ENCODE measurements around the gene DTNBP1. TPM values are rescaled to one million over a fixed set of nuclear protein-coding genes. Genes with fewer than 3 reads are reported as not detected.
A peak's percentile ranks its signal among the peaks of the same experiment; 100 is the strongest.

The DTNBP1 gene
- total and polyA plus RNA-seq, 2 of the 8 experiments (the other 6 are each of a cell fraction or from before 2014, with no cell fraction given): 13.5 to 22.1 TPM

DNA sequence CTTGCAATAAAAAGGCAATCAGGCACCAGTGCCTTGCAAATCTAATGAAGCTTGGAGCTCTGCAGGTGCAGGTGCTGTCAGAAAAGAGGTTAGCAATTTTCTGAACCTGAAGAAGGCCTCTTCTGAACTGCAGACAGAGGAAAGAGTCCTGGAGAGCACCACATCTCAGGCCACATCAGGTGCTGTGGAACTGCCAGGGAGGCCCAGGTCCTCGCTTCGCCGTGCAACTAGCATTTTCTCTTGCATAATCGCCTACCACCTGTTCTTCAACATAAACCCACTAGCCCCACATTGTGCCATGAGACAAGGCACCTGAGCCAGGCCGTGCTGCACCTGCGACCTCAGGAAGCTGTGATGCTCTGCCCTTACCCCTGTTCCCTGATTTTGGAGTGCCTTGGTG is 187.6 kb downstream of the DTNBP1 start:
- peaks cover 0 to 17% (median 8%) of the 10 kb centered on the region in 4 experiments for H3K4me1 ChIP-seq (replicated peaks in 1 of 4; ENCODE audit: control insufficient read depth in 3 of 4, insufficient read depth in 4 of 4, low read length in 3 of 4)
- H2AFZ ChIP-seq (ENCODE audit: low read length): no peak overlapping the region
- H3K14ac ChIP-seq (ENCODE audit: insufficient read length): no peak overlapping the region
- no peak overlapping the region for H3K56ac ChIP-seq (replicated peaks; ENCODE audit: insufficient read length, low read depth, low read length)
- ChIA-PET CTCF (ENCODE audit: partially characterized antibody) (interaction anchor here (0.7 to 2.5 kb wide), 8 partner anchors 12 to 187 kb away, joined by 3 to 17 read pairs (median 3); no protein-coding TSS in a partner anchor), POLR2A (ENCODE audit: partially characterized antibody) (interaction anchor here (0.6 kb wide), 1 partner anchor 1788 kb away, joined by 4 read pairs; no protein-coding TSS in a partner anchor)
- peaks cover 2% of the 10 kb centered on the region; the same call in 1 of the 2 replicates for H3K23me2 ChIP-seq (ENCODE audit: low read depth, low read length)
- H3K36me3 ChIP-seq (ENCODE audit: control insufficient read depth in 2 of 4, insufficient read depth in 4 of 4, low read length in 3 of 4): peaks cover 9 to 52% (median 20%) of the 10 kb centered on the region in 4 experiments
- H4K8ac ChIP-seq (ENCODE audit: extremely low read depth, insufficient read depth, low read length): no peak overlapping the region
- no peak overlapping the region for H4K5ac ChIP-seq (ENCODE audit: insufficient read length, low read depth, low read length)
- no peak overlapping the region for H2BK20ac ChIP-seq (ENCODE audit: low read length)
- H3K18ac ChIP-seq (ENCODE audit: extremely low read depth, low read length): no peak overlapping the region
- H3K4me3 ChIP-seq (ENCODE audit: extremely low read depth in 1 of 4, insufficient read depth in 2 of 4, low read depth in 3 of 4, low read length in 4 of 4): no peak overlapping the region
- H3K4ac ChIP-seq (replicated peaks; ENCODE audit: insufficient read length, low read depth, low read length): no peak overlapping the region
- H2BK120ac ChIP-seq (replicated peaks; ENCODE audit: low read depth, low read length): no peak overlapping the region
- peaks cover 22 to 100% of the 10 kb centered on the region in 2 experiments; a peak in 3 of 4 replicates for H3K79me2 ChIP-seq (ENCODE audit: control insufficient read depth in 1 of 2, insufficient read depth in 2 of 2, low read length in 2 of 2)
- no peak overlapping the region for H3K27ac ChIP-seq (ENCODE audit: low read depth, low read length)
- H4K91ac ChIP-seq (replicated peaks; ENCODE audit: insufficient read length, low read length): no peak overlapping the region
- no peak overlapping the region for H2AK5ac ChIP-seq (ENCODE audit: low read depth, low read length)
- H3K23ac ChIP-seq (ENCODE audit: insufficient read length): no peak overlapping the region
- H3K79me1 ChIP-seq (ENCODE audit: low read depth, low read length): peaks cover 21% of the 10 kb centered on the region
- H3K9me3 ChIP-seq (ENCODE audit: insufficient read depth in 2 of 2, low read depth in 1 of 2, low read length in 1 of 2): no peaks in the 10 kb centered on the region
- no peak overlapping the region for H2BK15ac ChIP-seq (ENCODE audit: low read length)
- no peak overlapping the region for H2BK12ac ChIP-seq (ENCODE audit: low read depth, low read length)
- no peak for FAIRE-seq
- no peak for DNase-seq (ENCODE audit: low read depth in 1 of 2, low spot score in 2 of 2)
- H3K4me2 ChIP-seq (ENCODE audit: insufficient read depth in 1 of 2, low read depth in 2 of 2, low read length in 2 of 2): no peak overlapping the region
- TF ChIP-seq POLR2A (IDR thresholded peaks at IDR 0.05; ENCODE audit: control extremely low read depth in 1 of 2, low read depth in 2 of 2, low read length in 2 of 2) (peak in 1 of 2 experiments; percentile 10; a peak in 1 of 3 replicates), POLR2AphosphoS5 (IDR thresholded peaks at IDR 0.05; ENCODE audit: low read depth, low read length) (peak; percentile 57), SP2 (IDR thresholded peaks at IDR 0.05; ENCODE audit: low read length) (no peak), GTF2F1 (IDR thresholded peaks at IDR 0.05; ENCODE audit: borderline replicate concordance, low read depth, low read length) (no peak), CHD2 (IDR thresholded peaks at IDR 0.05; ENCODE audit: low read length) (no peak), SIN3A (conservative IDR thresholded peaks at IDR 0.05 in 1 of 2, IDR thresholded peaks at IDR 0.05 in 1 of 2; ENCODE audit: low read depth in 1 of 2, low read length in 2 of 2) (no peak), FOSL1 (IDR thresholded peaks at IDR 0.05; ENCODE audit: insufficient read depth, low read depth, low read length) (no peak)
- H3K27me3 ChIP-seq (replicated peaks in 1 of 4; ENCODE audit: control insufficient read depth in 3 of 4, extremely low read depth in 1 of 4, insufficient read depth in 3 of 4, low read length in 3 of 4): no peaks in the 10 kb centered on the region
- 94% methylated on average over 6 of the region's 6 CpGs; no CpG with 5 or more reads in 1 of the 2 experiments for WGBS, 2 experiments (ENCODE audit: extremely low coverage in 1 of 2, insufficient coverage in 1 of 2, insufficient read length in 1 of 2, insufficient replicate concordance in 2 of 2, low coverage in 1 of 2, low lambda C conversion rate in 2 of 2, missing lambda C conversion rate in 1 of 2)
- no peak overlapping the region for H3K9ac ChIP-seq (replicated peaks in 1 of 4; ENCODE audit: extremely low read depth in 1 of 4, low read depth in 3 of 4, low read length in 3 of 4)
- H4K20me1 ChIP-seq (replicated peaks in 1 of 2; ENCODE audit: control insufficient read depth in 1 of 2, insufficient read depth in 2 of 2, low read length in 2 of 2): peaks cover 37 to 44% of the 10 kb centered on the region in 2 experiments
- no peak overlapping the region for H2BK5ac ChIP-seq (ENCODE audit: low read depth, low read length)
